GM12865 (cell line): ENCODE results near the gene YIPF1.

Experiments used
- DNase-seq: peaks from one replicate; pipeline ENCODE4 v3.0.0; 2010; ENCODE audit warnings: low read depth
- H3K4me3 ChIP-seq: 2 replicates; pipeline ENCODE4 v1.5.1; 2011; ENCODE audit warnings: mild to moderate bottlenecking, low read depth, low read length, control low read depth
- CTCF ChIP-seq: IDR thresholded peaks from 2 replicates; pipeline ENCODE4 v1.5.1; 2011; ENCODE audit warnings: low read length, control low read depth, low read depth, inconsistent platforms; ENCODE audit not compliant: insufficient read depth; ENCODE audit errors: missing control alignments

Gene YIPF1

GRCh38 chr1:53909946-53910345 is 20.3 kb upstream of the YIPF1 start:
- no peak overlapping the region for H3K4me3 ChIP-seq
- DNase-seq, result no peak
- TF ChIP-seq CTCF, result no peak

GRCh38 chr1:53906121-53906520 is 16.5 kb upstream of the YIPF1 start:
- DNase-seq, result no peak
- H3K4me3 ChIP-seq, result no peak overlapping the region
- no peak for TF ChIP-seq CTCF

GRCh38 chr1:53905509-53905908 is 15.9 kb upstream of the YIPF1 start:
- TF ChIP-seq CTCF, result no peak
- H3K4me3 ChIP-seq, result no peak overlapping the region
- DNase-seq, result no peak

- no peak overlapping the region for H3K4me3 ChIP-seq
- DNase-seq, result no peak
- no peak for TF ChIP-seq CTCF
Observed at GRCh38 chr1:53902235-53903138, 12.9 kb upstream of the YIPF1 start.

GRCh38 chr1:53899708-53900107 is 10.1 kb upstream of the YIPF1 start:
- no peak for TF ChIP-seq CTCF
- H3K4me3 ChIP-seq, result no peak overlapping the region
- DNase-seq, result no peak

GRCh38 chr1:53899206-53899628 is 9.6 kb upstream of the YIPF1 start:
- no peak for TF ChIP-seq CTCF
- H3K4me3 ChIP-seq, result no peak overlapping the region
- DNase-seq, result no peak
